ENCODE data around the gene FNIP1.

DNA sequence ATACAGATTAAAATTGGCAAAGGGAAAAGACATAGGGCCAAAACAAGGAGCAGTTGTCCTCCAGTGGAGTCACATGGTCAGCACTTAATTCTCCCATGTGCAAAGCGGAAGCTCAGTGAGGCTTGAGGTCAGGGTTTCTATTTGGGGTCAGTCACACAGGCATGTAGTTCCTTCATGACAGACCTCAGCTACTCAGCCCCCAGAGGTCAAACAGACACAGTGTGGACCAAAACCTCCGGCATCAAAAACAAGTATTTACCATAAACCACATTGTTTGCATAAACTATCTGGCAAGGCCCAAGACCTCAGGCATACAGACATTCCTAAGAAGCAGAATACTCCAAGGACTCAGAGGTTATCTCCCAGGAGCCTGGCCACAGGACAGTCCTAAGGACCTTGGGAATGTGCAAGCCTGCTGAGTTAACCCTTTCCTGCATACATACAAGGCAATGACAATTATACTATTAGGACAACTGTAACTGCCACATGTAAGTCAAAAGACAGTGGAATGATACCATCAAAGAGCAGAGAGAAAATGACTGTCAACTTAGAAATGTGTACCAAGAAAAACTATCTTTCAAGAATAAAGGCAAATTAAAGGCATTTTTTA is 28.7 kb upstream of the FNIP1 start:
- TF ChIP-seq, protein P1, sequence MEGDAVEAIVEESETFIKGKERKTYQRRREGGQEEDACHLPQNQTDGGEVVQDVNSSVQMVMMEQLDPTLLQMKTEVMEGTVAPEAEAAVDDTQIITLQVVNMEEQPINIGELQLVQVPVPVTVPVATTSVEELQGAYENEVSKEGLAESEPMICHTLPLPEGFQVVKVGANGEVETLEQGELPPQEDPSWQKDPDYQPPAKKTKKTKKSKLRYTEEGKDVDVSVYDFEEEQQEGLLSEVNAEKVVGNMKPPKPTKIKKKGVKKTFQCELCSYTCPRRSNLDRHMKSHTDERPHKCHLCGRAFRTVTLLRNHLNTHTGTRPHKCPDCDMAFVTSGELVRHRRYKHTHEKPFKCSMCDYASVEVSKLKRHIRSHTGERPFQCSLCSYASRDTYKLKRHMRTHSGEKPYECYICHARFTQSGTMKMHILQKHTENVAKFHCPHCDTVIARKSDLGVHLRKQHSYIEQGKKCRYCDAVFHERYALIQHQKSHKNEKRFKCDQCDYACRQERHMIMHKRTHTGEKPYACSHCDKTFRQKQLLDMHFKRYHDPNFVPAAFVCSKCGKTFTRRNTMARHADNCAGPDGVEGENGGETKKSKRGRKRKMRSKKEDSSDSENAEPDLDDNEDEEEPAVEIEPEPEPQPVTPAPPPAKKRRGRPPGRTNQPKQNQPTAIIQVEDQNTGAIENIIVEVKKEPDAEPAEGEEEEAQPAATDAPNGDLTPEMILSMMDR (IDR thresholded peaks at IDR 0.05 in 2 of 3, conservative IDR thresholded peaks at IDR 0.05 in 1 of 3; ENCODE audit: borderline replicate concordance in 1 of 3, insufficient read depth in 1 of 3, low read depth in 2 of 3, low read length in 2 of 3): no peak
- no peak for TF ChIP-seq POLR2A (IDR thresholded peaks at IDR 0.05; ENCODE audit: borderline replicate concordance, extremely low read depth, insufficient read depth, insufficient read length)

Data from HCT116 (cell line).